HEK293T (cell line): Measurements from ENCODE around the gene PPARA.

Experiments used
- FOXM1 ChIP-seq: fragments of 450-650 bp; IDR thresholded peaks from 2 replicates; pipeline ENCODE4 v1.6.1; 2017; ENCODE audit warnings: mild to moderate bottlenecking, borderline replicate concordance
- ZNF384 ChIP-seq: fragments of 450-650 bp; IDR thresholded peaks from 2 replicates; pipeline ENCODE4 v1.6.1; 2016

GRCh38 chr22:46171940-46172339 lies 21.6 kb downstream of the PPARA start:
- no peak for TF ChIP-seq FOXM1
- no peak for TF ChIP-seq ZNF384
